22Rv1 (cell line): ENCODE results near the gene PTGES2.

Experiments used
- H3K27ac ChIP-seq: fragments of 450-650 bp; 2 replicates; pipeline ENCODE4 v1.5.1; 2017
- ZFX ChIP-seq: fragments of 450-650 bp; IDR thresholded peaks from 2 replicates; pipeline ENCODE4 v1.6.1; 2017; ENCODE audit warnings: antibody characterized with exemption, borderline replicate concordance
- TF ChIP-seq, protein P1 (sequence below): fragments of 450-650 bp; IDR thresholded peaks from 2 replicates; pipeline ENCODE4 v1.5.1; 2017; ENCODE audit warnings: mild to moderate bottlenecking

PTGES2 gene

DNA sequence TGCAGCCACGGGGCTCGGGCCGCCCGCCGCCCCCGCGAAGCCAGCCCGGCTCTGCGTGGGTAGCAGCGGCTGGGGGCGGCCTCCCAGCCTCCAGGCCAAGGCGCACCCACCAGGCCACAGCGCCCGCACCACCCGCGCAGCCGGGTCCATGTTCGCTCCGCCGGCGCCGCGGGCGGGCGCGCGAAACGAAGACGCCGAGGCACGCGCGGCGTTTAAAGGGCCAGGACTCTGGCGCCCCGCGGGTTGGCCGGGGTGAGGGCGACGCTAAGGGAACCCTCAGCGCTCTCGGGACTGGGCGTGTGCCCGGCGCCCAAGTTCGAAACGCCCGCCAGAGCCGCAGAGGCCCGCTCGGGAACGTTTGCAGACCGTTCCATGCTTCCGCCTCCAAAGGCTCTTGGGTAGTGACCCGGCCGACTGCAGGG lies at the start of gene PTGES2:
PTGES2 (minus strand) TSS at position 162 of the 422 bp plus-strand sequence; CDS start at position 150, 12 bp downstream.
- TF ChIP-seq, protein P1, sequence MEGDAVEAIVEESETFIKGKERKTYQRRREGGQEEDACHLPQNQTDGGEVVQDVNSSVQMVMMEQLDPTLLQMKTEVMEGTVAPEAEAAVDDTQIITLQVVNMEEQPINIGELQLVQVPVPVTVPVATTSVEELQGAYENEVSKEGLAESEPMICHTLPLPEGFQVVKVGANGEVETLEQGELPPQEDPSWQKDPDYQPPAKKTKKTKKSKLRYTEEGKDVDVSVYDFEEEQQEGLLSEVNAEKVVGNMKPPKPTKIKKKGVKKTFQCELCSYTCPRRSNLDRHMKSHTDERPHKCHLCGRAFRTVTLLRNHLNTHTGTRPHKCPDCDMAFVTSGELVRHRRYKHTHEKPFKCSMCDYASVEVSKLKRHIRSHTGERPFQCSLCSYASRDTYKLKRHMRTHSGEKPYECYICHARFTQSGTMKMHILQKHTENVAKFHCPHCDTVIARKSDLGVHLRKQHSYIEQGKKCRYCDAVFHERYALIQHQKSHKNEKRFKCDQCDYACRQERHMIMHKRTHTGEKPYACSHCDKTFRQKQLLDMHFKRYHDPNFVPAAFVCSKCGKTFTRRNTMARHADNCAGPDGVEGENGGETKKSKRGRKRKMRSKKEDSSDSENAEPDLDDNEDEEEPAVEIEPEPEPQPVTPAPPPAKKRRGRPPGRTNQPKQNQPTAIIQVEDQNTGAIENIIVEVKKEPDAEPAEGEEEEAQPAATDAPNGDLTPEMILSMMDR: no peak
- no peak for TF ChIP-seq ZFX
- peak within 1 kb of the TSS; percentile 90 for H3K27ac ChIP-seq

DNA sequence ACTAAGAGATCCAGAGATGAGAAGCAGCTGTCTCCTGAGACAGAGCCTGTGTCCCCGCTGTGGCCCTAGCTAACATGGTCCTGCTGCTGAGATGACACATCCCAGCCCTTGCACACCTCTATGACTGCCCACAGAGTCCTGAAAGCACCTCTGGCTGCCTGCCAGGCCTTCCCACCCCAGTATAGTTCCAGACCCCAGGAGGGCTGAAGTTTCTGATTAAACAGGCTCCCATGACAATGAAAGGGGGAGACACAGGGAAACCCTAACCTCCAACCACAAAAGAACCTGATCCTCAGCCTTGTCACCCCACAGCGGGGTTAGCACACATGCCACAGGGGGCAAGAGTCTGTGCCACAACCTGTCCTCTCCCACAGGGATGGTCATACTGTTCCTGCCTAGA lies 48.2 kb upstream of the PTGES2 start:
- TF ChIP-seq ZFX: no peak
- TF ChIP-seq, protein P1: no peak
- H3K27ac ChIP-seq: no peak overlapping the region

DNA sequence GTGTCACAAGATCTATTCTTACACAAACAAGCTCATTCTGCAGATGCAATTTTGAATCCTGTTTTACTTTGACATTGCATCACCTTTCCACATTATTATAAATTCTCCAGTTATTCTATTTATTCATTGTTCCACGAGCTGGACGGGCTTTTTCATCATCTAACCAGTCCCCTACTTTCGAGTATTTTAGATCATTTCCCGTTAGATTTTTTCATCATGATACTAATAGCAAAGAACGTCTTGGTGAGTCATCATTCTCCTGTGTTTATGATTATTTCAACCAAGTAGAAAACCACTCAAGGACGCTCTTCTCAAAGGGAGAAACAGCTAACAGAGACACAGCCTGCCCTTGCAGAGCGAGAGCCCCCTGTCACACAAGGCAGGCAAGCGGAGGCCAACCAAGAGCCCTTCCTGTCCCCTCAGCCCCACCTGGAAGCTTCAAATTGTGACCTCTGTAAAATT lies 47.6 kb upstream of the PTGES2 start:
- TF ChIP-seq ZFX: no peak
- TF ChIP-seq, protein P1: no peak
- no peak overlapping the region for H3K27ac ChIP-seq

DNA sequence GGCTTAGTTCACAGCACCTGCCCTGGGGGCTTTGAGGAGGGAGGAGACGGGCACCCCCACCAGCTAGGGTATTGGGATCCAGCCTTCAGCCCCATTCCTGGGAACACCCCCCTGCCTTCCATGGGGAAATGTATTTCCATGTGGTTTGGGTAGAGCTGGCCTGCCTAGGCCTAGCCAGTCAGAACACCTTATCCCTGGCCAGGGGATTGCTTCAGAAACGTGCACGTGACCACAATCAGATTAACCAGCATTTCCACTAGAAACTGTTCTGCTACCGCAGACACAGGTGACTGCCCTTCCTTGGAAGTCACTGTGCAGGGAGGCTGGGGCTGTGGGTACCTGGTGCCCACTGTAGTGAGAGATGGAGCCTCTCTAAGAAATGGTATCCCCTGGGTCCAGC lies 46.5 kb upstream of the PTGES2 start:
- H3K27ac ChIP-seq: no peak overlapping the region
- no peak for TF ChIP-seq ZFX
- TF ChIP-seq, protein P1: no peak

DNA sequence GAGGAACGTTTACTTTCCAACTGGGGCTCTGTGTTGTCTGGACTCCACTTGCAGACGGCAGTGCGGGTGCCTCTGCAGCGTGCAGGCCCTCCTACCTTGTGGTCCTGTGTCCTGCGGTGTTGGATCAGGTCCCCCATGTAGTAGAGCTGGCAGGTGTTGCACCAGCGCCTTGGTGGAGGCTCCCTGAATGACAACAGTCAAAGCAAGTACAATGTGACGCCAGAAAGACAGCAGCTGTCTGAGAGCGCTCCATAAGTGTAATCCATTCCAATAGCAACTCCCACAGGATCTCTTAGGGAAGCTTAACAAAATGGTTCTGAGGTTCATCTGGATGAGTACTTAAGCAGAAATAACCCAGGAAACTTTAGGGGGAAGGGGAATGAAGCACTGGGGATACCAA lies 42.4 kb upstream of the PTGES2 start:
- no peak for TF ChIP-seq ZFX
- TF ChIP-seq, protein P1: no peak
- no peak overlapping the region for H3K27ac ChIP-seq

DNA sequence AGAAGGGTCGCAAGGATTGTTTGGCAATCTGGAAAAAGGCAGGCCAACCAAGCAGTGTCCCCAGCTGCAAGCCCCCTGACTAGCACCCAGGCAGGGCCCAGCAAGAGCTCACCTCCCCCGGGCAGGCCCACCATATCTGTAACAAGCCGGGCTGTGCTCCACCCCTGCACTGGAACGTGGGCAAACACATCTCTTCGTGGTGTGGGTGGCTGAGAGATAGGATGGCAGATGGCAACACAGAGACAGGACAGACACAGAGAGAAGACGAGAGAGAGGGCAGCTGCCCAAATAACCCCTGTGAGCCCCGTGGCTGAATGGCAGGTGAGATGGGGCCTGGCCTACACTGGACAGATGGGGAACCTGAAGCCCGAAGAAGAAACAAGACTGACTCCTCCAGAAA lies 42.0 kb upstream of the PTGES2 start:
- no peak overlapping the region for H3K27ac ChIP-seq
- TF ChIP-seq ZFX: no peak
- TF ChIP-seq, protein P1: no peak

DNA sequence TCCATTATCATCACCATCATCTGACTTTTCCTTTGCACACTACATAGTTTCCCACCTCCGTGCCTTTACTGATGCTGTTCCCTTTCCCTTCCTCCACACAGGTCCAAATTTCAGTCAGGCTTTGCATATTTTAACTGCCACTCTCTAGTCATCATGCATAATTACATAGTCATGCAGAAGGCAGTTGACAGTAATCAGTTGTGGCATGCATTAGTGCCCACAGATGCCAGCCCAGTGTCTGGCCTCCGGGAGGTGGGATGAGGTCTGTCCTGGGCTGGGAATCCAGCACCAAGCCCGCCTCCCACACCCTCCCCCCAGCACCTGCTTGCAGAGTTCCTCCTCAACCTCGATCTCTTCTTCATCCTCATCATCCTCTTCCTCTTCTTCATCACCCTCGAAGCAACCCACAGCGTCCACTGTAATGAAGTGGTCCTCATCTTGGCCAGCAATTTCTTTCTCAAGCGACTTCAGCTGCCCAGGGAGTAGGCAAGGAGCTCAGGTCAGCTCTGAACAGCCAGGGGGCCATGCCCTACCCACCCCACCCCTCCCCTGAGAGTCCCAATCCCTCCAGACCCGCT lies 41.3 kb upstream of the PTGES2 start:
- TF ChIP-seq, protein P1: no peak
- TF ChIP-seq ZFX: no peak
- H3K27ac ChIP-seq: no peak overlapping the region
